Activated gamma-delta T cell treated with Interleukin-2 at 50 U/mL for 16 hours (primary cell): ENCODE results near the gene SPDYE1.
"Not testable (repeated sequence)": the region's sequence is repeated elsewhere in the genome, so short reads cannot be mapped to it uniquely, and the experiment has no call there.

ENCODE experiments used
- DNase-seq: peaks from one replicate; pipeline ENCODE4 v3.0.0-alpha.2; 2020

SPDYE1 gene

GRCh38 chr7:43997532-43997931, at the start of gene SPDYE1:
SPDYE1 (plus strand) TSS chr7:43997897; CDS start chr7:43999950, 2,053 bp downstream.
- DNase-seq: not testable (repeated sequence)

- no peak for DNase-seq
Observed at GRCh38 chr7:43952028-43952427, 45.7 kb upstream of the SPDYE1 start.

- DNase-seq: no peak
Observed at GRCh38 chr7:43953071-43953470, 44.6 kb upstream of the SPDYE1 start.

GRCh38 chr7:43954524-43955228, 43.0 kb upstream of the SPDYE1 start:
- no peak for DNase-seq

GRCh38 chr7:43956027-43956426, 41.7 kb upstream of the SPDYE1 start:
- no peak for DNase-seq

GRCh38 chr7:43960933-43961332, 36.8 kb upstream of the SPDYE1 start:
- no peak for DNase-seq

GRCh38 chr7:43966392-43966791, 31.3 kb upstream of the SPDYE1 start:
- not testable (repeated sequence) for DNase-seq

GRCh38 chr7:43968172-43969040, 29.3 kb upstream of the SPDYE1 start:
- not testable (repeated sequence) for DNase-seq

GRCh38 chr7:43969586-43969985, 28.1 kb upstream of the SPDYE1 start:
- not testable (repeated sequence) for DNase-seq

- DNase-seq: not testable (repeated sequence)
Observed at GRCh38 chr7:43970698-43971097, 27.0 kb upstream of the SPDYE1 start.

- not testable (repeated sequence) for DNase-seq
Observed at GRCh38 chr7:43974033-43974573, 23.6 kb upstream of the SPDYE1 start.

- DNase-seq: not testable (repeated sequence)
Observed at GRCh38 chr7:43974725-43975482, 22.8 kb upstream of the SPDYE1 start.

GRCh38 chr7:43977525-43977924, 20.2 kb upstream of the SPDYE1 start:
- no peak for DNase-seq

- DNase-seq: not testable (repeated sequence)
Observed at GRCh38 chr7:43978102-43978501, 19.6 kb upstream of the SPDYE1 start.

GRCh38 chr7:43982848-43983247, 14.8 kb upstream of the SPDYE1 start:
- DNase-seq: not testable (repeated sequence)

- DNase-seq: not testable (repeated sequence)
Observed at GRCh38 chr7:43983736-43984135, 14.0 kb upstream of the SPDYE1 start.

GRCh38 chr7:43985904-43986864, 11.5 kb upstream of the SPDYE1 start:
- DNase-seq: peak; percentile 84

GRCh38 chr7:43987476-43987875, 10.2 kb upstream of the SPDYE1 start:
- not testable (repeated sequence) for DNase-seq

- DNase-seq: not testable (repeated sequence)
Observed at GRCh38 chr7:43990011-43990585, 7.6 kb upstream of the SPDYE1 start.

GRCh38 chr7:43990829-43991228, 6.9 kb upstream of the SPDYE1 start:
- DNase-seq: not testable (repeated sequence)

- DNase-seq: not testable (repeated sequence)
Observed at GRCh38 chr7:43992896-43993295, 4.8 kb upstream of the SPDYE1 start.
